Measurements from ENCODE around the gene DNAH1.

GRCh38 chr3:52311576-52312119 is 4.5 kb upstream of the DNAH1 start:
- TF ChIP-seq POLR2A (IDR thresholded peaks at IDR 0.05) = no peak
- TF ChIP-seq CTCF (IDR thresholded peaks at IDR 0.05) = no peak
